ENCODE data around the gene INTS11.

Gene INTS11

GRCh38 chr1:1336931-1337792 lies 12.7 kb upstream of the INTS11 start:
- no peak for TF ChIP-seq CTCF (IDR thresholded peaks at IDR 0.05; ENCODE audit: low read depth, low read length, missing control alignments)
- DNase-seq = no peak
- peaks cover 39% of the 10 kb centered on the region for H3K36me3 ChIP-seq (replicated peaks)
- in situ Hi-C loops (cut with HindIII; ENCODE audit: low pct_ligation_motif_present, low sequenced_read_pairs) = no loop called here
- H3K27me3 ChIP-seq (replicated peaks) = no peaks in the 10 kb centered on the region
- no peak overlapping the region for H3K4me3 ChIP-seq (ENCODE audit: low read depth, low read length)
- no peak overlapping the region for H3K27ac ChIP-seq

GRCh38 chr1:1336446-1336845 lies 12.0 kb upstream of the INTS11 start:
- no peaks in the 10 kb centered on the region for H3K27me3 ChIP-seq (replicated peaks)
- DNase-seq = no peak
- no peak overlapping the region for H3K4me3 ChIP-seq (ENCODE audit: low read depth, low read length)
- TF ChIP-seq CTCF (IDR thresholded peaks at IDR 0.05; ENCODE audit: low read depth, low read length, missing control alignments) = no peak
- H3K27ac ChIP-seq = no peak overlapping the region
- H3K36me3 ChIP-seq (replicated peaks) = peaks cover 34% of the 10 kb centered on the region
- in situ Hi-C loops (cut with HindIII; ENCODE audit: low pct_ligation_motif_present, low sequenced_read_pairs) = no loop called here

- in situ Hi-C loops (cut with HindIII; ENCODE audit: low pct_ligation_motif_present, low sequenced_read_pairs) = no loop called here
- Histone ChIP-seq H3K36me3 (replicated peaks) (peaks cover 31% of the 10 kb centered on the region), H3K4me3 (ENCODE audit: low read depth, low read length) (no peak overlapping the region), H3K27me3 (replicated peaks) (no peaks in the 10 kb centered on the region), H3K27ac (no peak overlapping the region)
- DNase-seq = no peak
- no peak for TF ChIP-seq CTCF (IDR thresholded peaks at IDR 0.05; ENCODE audit: low read depth, low read length, missing control alignments)
Measured at GRCh38 chr1:1335792-1336248, 11.4 kb upstream of the INTS11 start.

- in situ Hi-C loops (cut with HindIII; ENCODE audit: low pct_ligation_motif_present, low sequenced_read_pairs) = no loop called here
- TF ChIP-seq CTCF (IDR thresholded peaks at IDR 0.05; ENCODE audit: low read depth, low read length, missing control alignments) = no peak
- H3K4me3 ChIP-seq (ENCODE audit: low read depth, low read length) = no peak overlapping the region
- DNase-seq = no peak
- H3K27me3 ChIP-seq (replicated peaks) = no peaks in the 10 kb centered on the region
- H3K36me3 ChIP-seq (replicated peaks) = peaks cover 28% of the 10 kb centered on the region
- no peak overlapping the region for H3K27ac ChIP-seq
Measured at GRCh38 chr1:1335283-1335682, 10.8 kb upstream of the INTS11 start.

GRCh38 chr1:1334835-1335234 lies 10.4 kb upstream of the INTS11 start:
- in situ Hi-C loops (cut with HindIII; ENCODE audit: low pct_ligation_motif_present, low sequenced_read_pairs) = no loop called here
- Histone ChIP-seq H3K4me3 (ENCODE audit: low read depth, low read length) (no peak overlapping the region), H3K27me3 (replicated peaks) (no peaks in the 10 kb centered on the region), H3K36me3 (replicated peaks) (peaks cover 25% of the 10 kb centered on the region), H3K27ac (no peak overlapping the region)
- no peak for TF ChIP-seq CTCF (IDR thresholded peaks at IDR 0.05; ENCODE audit: low read depth, low read length, missing control alignments)
- DNase-seq = no peak
